Ovary (tissue), 3 donors: ENCODE data around the gene BCAM.
"Not testable (repeated sequence)": the region's sequence is repeated elsewhere in the genome, so short reads cannot be mapped to it uniquely, and the experiment has no call there.

ENCODE experiments used
- CTCF ChIP-seq, 3 donors: fragments of 450-650 bp in 2 of 3; fragments of 200-600 bp in 1 of 3; IDR thresholded peaks; one replicate each; pipeline versions ENCODE4 v1.5.1 to v1.8.0; 2016 to 2022; ENCODE audit warnings: antibody characterized with exemption in 3 of 3, mild to moderate bottlenecking in 1 of 3
- EP300 ChIP-seq: sonication (generic); formaldehyde crosslinking; IDR thresholded peaks from one replicate; pipeline ENCODE4 v1.6.1; 2017; ENCODE audit warnings: antibody characterized with exemption
- POLR2A ChIP-seq: fragments of 450-650 bp; IDR thresholded peaks from one replicate; pipeline ENCODE4 v1.6.1; 2017; ENCODE audit warnings: antibody characterized with exemption, mild to moderate bottlenecking, moderate library complexity
- donor health status: DM: no; HTN: no; CAD: no.

- not testable (repeated sequence) for TF ChIP-seq CTCF (IDR thresholded peaks at IDR 0.05); POLR2A; EP300
Measured at GRCh38 chr19:44781694-44782093, 27.2 kb upstream of the BCAM start.
